T-helper 1 cell treated with Interleukin-12 subunit alpha and Interleukin-12 subunit beta and Interleukin-4 antibody, amounts not matched to agents 30 ng/mL and 1 ng/mL, for 36 hours (primary cell): ENCODE data around the gene ING3. TPM values are rescaled to one million over a fixed set of nuclear protein-coding genes. Genes with fewer than 3 reads are reported as not detected.

Source experiments
- intact Hi-C: fragments of 100-400 bp; cut with micrococcal nuclease; formaldehyde crosslinking; loops from one replicate; pipeline ENCODE4 v1.15.1; 2024
- total RNA-seq: library from RNA; stranded (reverse); gene quantifications from 2 replicates; pipeline ENCODE4 v1.2.3, GENCODE V29; 2022

ING3 gene
- total RNA-seq, 1 donor from 2014 or later: 24.6 TPM

- intact Hi-C loops: loop anchor here (1.0 to 5.0 kb wide), 4 partner anchors 37 to 580 kb away; no protein-coding TSS in a partner anchor
These were observed 509 bp upstream of the ING3 start for GRCh38 chr7:120949998-120950538.

GRCh38 chr7:120951309-120951699 lies 727 bp downstream of the ING3 start:
- intact Hi-C loops: loop anchor here (1.0 to 5.0 kb wide), 6 partner anchors 94 to 1193 kb away; partner anchors contain the start of gene AASS

GRCh38 chr7:120951826-120952225 lies 1.2 kb downstream of the ING3 start:
- intact Hi-C loops: loop anchor here (1.0 to 5.0 kb wide), 6 partner anchors 95 to 1192 kb away; partner anchors contain the start of gene AASS

- intact Hi-C loops: no loop called here
These were observed 5.1 kb downstream of the ING3 start for GRCh38 chr7:120955577-120956149.

- intact Hi-C loops: no loop called here
These were observed 9.4 kb downstream of the ING3 start for GRCh38 chr7:120959929-120960484.

- intact Hi-C loops: no loop called here
These were observed 10.1 kb downstream of the ING3 start for GRCh38 chr7:120960714-120961113.

- intact Hi-C loops: no loop called here
These were observed 11.1 kb downstream of the ING3 start for GRCh38 chr7:120961638-120962173.

- intact Hi-C loops: loop anchor here (2.0 kb wide), 1 partner anchor 19 kb away; no protein-coding TSS in a partner anchor
These were observed 13.5 kb downstream of the ING3 start for GRCh38 chr7:120964088-120964487.

GRCh38 chr7:120966961-120967360 lies 16.4 kb downstream of the ING3 start:
- intact Hi-C loops: no loop called here

- intact Hi-C loops: loop anchor here (2.0 kb wide), 1 partner anchor 13 kb away; no protein-coding TSS in a partner anchor
These were observed 23.3 kb downstream of the ING3 start for GRCh38 chr7:120973849-120974248.

- intact Hi-C loops: loop anchor here (10.0 kb wide), 1 partner anchor 355 kb away; no protein-coding TSS in a partner anchor
These were observed 29.4 kb downstream of the ING3 start for GRCh38 chr7:120979765-120980499.

- intact Hi-C loops: loop anchor here (10.0 kb wide), 1 partner anchor 354 kb away; no protein-coding TSS in a partner anchor
These were observed 30.5 kb downstream of the ING3 start for GRCh38 chr7:120981117-120981516.

- intact Hi-C loops: loop anchor here (2.0 to 10.0 kb wide), 2 partner anchors 17 to 353 kb away; no protein-coding TSS in a partner anchor
These were observed 31.5 kb downstream of the ING3 start for GRCh38 chr7:120981888-120982615.

GRCh38 chr7:120983592-120983991 lies 33.0 kb downstream of the ING3 start:
- intact Hi-C loops: loop anchor here (2.0 to 10.0 kb wide), 2 partner anchors 19 to 351 kb away; no protein-coding TSS in a partner anchor

- intact Hi-C loops: loop anchor here (10.0 kb wide), 1 partner anchor 350 kb away; no protein-coding TSS in a partner anchor
These were observed 33.8 kb downstream of the ING3 start for GRCh38 chr7:120984406-120984805.

GRCh38 chr7:120985130-120985758 lies 34.7 kb downstream of the ING3 start:
- intact Hi-C loops: loop anchor here (10.0 kb wide), 1 partner anchor 350 kb away; no protein-coding TSS in a partner anchor

GRCh38 chr7:120985839-120986238 lies 35.3 kb downstream of the ING3 start:
- intact Hi-C loops: loop anchor here (2.0 to 10.0 kb wide), 3 partner anchors 13 to 349 kb away; no protein-coding TSS in a partner anchor

- intact Hi-C loops: loop anchor here (1.0 to 10.0 kb wide), 9 partner anchors 14 to 1158 kb away; partner anchors contain the start of genes AASS and ING3
These were observed 36.1 kb downstream of the ING3 start for GRCh38 chr7:120986650-120987049.

- intact Hi-C loops: loop anchor here (1.0 to 10.0 kb wide), 9 partner anchors 14 to 1157 kb away; partner anchors contain the start of genes AASS and ING3
These were observed 36.7 kb downstream of the ING3 start for GRCh38 chr7:120987280-120987679.
